Astrocyte of the hippocampus (primary cell): ENCODE data around the gene ERCC6L2.
A peak's percentile ranks its signal among the peaks of the same experiment; 100 is the strongest.

Experiments
- DNase-seq: peaks from one replicate; pipeline ENCODE4 v3.0.0; 2011; ENCODE audit warnings: low read depth, low spot score

The ERCC6L2 gene, protein sequence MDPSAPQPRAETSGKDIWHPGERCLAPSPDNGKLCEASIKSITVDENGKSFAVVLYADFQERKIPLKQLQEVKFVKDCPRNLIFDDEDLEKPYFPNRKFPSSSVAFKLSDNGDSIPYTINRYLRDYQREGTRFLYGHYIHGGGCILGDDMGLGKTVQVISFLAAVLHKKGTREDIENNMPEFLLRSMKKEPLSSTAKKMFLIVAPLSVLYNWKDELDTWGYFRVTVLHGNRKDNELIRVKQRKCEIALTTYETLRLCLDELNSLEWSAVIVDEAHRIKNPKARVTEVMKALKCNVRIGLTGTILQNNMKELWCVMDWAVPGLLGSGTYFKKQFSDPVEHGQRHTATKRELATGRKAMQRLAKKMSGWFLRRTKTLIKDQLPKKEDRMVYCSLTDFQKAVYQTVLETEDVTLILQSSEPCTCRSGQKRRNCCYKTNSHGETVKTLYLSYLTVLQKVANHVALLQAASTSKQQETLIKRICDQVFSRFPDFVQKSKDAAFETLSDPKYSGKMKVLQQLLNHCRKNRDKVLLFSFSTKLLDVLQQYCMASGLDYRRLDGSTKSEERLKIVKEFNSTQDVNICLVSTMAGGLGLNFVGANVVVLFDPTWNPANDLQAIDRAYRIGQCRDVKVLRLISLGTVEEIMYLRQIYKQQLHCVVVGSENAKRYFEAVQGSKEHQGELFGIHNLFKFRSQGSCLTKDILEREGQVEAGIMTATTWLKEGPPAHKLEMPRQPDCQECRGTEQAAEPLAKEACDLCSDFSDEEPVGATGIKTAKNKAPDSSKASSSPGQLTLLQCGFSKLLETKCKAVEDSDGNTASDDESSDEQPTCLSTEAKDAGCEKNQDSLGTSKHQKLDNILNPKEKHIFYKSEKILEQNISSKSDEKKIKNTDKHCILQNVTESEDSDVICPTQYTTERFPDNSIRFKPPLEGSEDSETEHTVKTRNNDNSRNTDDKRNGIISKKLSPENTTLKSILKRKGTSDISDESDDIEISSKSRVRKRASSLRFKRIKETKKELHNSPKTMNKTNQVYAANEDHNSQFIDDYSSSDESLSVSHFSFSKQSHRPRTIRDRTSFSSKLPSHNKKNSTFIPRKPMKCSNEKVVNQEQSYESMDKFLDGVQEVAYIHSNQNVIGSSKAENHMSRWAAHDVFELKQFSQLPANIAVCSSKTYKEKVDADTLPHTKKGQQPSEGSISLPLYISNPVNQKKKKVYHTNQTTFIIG (N-terminal part only)

DNA sequence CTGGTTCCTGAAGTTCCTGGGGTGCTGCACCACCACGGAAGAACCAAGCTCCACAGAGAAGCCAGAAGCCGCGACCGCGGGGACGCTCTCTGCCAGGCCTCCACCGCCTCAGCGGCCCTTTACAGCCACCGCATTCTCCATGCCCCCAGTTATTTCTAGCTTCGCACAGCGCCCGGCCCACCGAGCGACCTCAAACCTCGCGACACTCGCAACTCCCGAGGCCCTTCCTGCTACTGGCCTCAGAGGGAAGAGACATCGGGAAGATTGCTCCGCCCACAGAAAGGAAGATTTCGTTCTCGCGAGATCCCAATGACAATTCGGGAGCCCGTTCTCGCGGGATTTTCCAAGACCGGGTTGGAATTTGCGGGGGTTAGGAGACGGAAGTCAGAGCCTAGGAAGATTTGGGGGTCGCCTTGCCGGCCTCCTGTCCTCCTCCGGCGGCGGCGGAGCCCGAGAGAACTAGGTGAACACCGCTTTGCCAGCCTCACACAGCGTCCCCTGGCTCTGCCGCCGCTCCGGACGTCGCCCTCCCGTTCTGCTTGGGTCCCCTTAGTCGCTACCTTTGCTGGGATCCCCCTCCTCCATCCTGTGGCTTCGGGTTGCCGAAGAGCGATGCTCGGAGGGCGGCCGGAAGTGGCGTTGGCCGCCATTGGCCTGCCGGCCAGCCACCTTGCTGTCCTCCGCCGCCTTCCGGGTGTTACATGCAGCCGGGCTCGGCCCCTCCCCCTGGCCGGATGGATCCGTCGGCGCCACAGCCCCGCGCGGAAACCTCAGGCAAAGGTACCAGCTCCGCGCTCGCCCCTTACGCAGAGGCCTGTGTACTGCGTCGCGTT lies at the start of gene ERCC6L2:
Gene ERCC6L2, plus strand, starts transcription at position 387 of the 833 bp plus-strand sequence. Its CDS starts 348 bp downstream, at position 735.
- peak; percentile 99 for DNase-seq

DNA sequence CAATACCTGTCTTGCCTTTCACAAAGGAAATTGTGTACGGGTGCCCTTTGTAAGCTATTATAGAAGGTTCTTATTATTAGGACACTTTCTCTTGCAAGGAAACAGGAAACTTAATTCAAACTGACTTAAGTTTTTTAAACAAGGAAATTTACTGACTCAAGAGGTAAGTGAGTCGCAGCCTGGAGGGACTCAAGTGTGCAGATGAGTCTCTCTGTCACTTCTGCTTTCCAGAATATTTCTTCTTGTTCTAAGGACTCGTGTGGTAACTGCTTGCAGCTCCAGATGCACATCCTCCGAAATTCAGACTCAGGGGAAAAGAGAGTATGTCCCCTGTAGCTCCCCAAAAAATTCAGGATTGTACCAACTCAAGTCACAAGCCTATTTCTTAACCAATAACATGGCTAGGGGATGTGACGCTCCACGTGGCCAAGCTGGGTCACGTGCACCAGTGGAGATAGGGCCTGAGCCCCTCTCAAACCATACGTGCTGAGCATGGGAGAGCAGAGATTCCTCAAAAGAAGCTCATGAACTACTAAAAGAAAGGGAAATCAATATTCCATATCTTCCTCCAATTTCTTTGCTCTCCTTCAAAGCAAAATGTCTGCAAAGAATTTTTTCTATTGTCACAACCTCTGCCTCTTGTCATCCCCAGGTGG lies 49.2 kb upstream of the ERCC6L2 start:
- no peak for DNase-seq

GRCh38 chr9:95830768-95831167 lies 44.7 kb upstream of the ERCC6L2 start:
- DNase-seq: no peak

- DNase-seq: no peak
Observed at GRCh38 chr9:95831810-95832209, 43.7 kb upstream of the ERCC6L2 start.

DNA sequence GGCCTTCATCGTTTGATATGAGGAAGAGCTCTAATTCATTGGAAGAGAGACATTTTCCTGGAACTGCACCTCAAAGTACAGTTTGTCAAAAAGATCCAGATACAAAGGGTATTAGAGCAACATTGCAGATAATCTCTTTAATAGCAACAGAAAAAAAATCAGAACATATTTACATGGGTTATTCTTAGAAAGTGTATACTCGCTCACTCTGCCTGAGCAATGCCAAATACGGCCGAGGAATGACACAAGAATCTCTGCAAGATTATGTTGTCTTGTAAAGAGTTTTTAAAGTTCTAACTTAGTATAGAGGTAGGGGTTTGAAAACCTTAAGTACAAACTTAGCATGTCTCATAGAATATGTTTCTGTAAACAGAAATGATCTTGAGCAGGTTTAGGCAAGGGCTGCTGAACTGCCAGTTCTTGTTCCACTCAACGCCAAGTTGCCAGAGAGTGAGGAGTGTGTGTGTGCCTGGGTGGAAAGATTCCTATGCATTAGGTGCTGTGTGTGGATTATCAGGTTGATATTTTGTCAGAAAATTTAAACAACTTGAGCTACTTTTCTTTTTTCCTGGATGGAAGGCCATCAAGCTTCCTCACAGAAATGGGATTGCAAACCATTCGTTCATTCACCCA lies 41.8 kb upstream of the ERCC6L2 start:
- no peak for DNase-seq

- peak; percentile 79 for DNase-seq
Observed at GRCh38 chr9:95834281-95834907, 41.1 kb upstream of the ERCC6L2 start.

DNA sequence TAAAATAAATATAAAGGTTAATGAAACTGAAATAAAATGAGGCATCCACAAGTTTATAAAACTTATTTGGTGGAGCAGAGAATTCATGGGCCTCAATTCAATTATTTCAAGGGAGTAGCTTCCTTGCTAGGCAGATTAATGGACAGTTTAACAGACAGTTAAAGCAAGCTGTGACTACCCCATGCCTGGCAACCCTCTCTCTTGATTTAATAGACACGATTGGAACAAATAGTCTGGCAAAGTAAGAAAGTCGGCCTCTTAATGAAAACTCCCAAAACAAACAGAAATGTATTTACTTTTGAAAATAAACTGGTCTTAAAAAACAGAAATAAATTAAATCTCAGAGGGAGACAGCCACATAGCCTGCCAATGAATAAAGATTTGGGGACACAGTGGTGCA lies 40.1 kb upstream of the ERCC6L2 start:
- no peak for DNase-seq

DNA sequence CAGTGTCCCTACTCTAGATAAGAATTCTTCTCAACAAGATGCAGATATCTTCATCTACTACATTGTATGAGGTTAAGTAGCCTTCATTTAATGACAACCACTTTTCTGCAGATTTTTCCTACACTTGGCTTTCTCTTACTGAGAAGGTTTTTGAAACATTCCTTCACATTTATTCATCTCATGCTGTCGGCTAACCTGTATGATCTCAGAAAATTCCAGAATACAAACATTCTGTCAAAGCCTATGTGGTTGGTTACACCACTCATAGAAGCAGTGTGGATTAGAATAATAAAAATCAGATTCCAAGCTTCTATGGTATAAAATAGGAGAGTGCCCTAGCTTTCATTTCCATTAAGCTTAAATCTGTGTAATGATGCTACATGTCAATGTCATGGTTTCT lies 39.4 kb upstream of the ERCC6L2 start:
- peak; percentile 75 for DNase-seq

DNA sequence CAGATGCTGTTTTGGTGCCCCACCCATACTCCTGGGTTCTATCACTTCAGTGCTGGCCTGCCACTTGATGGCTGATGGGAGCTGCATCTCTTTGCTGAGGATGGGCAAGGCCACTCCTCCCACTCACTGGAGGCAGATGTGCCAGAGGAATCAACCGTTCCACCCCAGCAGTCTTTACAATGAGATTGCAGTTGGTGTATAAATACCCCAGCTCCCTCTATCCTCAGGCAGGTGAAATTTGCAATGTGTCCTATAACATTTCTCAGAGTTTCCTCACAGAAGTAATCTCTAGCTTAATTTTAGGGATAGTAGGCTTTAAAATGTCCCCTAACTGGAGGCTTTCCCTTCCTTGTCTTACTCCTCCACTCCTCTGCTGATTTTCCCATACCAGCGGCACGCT lies 36.5 kb upstream of the ERCC6L2 start:
- DNase-seq: no peak

- no peak for DNase-seq
Observed at GRCh38 chr9:95840074-95840473, 35.4 kb upstream of the ERCC6L2 start.

DNA sequence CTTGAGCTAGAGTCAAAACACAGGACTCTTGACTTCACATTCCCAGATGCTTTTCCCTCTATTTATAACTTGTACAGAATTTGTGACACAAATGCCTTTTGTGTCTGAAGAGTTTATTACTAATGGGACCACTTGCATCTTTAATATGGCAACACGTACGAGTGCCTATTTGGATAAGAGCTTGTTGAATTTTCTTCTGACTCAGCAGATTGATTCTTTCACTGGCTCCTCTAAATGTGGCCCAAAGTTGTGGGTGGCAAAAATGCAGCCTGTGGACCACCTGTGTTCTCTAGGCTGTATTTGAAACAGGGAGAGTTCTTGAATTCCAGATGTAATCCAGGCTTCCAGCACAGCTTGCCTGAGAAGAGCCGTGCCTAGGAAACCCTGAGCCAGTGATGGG lies 34.1 kb upstream of the ERCC6L2 start:
- DNase-seq: no peak

GRCh38 chr9:95845751-95846150 lies 29.7 kb upstream of the ERCC6L2 start:
- no peak for DNase-seq

DNA sequence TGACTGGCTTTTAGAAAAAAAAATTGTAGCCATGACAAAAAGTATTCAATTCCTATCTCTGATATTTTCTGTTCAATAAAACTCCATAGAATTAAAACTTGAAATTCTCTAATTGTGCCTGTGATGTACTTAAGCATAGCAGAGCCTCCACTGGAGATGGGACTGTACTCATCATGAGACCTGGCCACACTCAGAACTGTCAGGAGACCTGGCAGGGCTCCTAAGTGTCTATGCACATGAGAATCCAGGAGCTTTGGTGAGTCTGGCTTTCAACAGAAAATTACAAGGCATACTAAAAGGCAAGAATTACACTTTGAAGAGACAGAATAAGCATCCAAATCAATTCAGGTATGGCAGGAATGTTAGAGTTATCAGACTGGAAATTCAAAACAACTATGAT lies 26.7 kb upstream of the ERCC6L2 start:
- DNase-seq: no peak

DNA sequence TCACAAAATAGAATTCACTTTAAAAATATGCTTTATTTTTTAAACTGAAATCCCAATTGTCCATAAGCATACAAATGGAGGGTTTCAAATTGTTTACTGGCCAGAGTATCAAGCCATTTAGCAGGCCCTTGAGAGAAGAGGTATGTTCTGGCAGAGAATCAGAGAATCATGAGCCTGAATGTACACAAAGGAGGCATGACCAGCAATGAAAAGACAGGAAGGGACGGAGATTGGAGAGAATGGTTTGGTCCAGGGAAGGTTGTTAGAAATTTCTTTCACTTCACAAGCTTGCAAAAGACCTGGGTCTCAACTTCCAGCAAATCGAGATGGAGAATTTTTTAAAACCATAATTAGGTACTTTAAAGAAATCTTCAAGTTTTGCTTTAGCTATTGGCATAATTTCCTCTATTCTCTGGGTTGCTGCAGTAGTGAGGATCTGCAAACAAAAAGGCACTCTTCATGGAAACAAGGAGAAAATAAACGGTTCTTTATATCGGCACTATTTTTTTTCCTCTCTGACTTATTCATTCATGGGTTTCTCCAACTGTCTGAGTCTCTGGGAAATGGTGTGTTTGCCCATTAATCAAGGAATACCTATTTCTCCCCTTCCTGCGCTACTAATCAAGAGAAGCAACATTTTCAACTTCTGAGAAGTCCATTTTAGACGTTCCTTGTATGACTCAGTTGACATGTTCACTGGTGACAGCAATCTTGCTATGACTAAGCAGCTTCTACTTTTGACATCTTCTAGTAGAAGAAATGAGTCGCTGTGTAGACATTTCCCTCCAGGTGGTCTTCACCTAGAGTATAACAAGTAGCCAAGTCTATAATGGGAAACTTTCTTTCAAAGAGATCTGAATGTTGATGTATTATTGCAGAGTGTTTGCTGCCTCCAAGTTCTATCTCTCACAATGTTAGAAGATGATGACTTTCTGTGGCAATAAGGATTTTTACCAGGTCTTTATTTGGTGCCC lies 23.1 kb upstream of the ERCC6L2 start:
- DNase-seq: peak; percentile 29

GRCh38 chr9:95854386-95855020 lies 21.0 kb upstream of the ERCC6L2 start:
- DNase-seq: peak; percentile 54

DNA sequence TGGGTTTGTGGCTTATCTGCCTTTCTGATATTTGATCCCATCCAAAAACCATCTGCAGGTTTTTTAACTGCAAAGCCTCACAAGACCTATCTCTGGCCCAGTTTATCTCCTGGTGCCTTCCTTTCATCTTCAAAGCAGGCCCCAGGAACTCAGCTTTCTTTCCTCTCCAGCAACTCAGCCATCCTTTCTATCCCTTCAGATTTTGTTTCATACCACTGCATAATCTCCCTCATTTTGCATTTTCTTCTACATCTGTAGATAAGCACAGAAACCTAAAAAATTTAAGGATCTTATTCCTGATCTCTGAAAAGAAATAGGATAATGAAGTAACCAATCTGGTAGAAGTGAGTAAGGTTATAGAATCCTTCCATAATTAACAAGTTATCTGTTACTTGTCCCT lies 19.5 kb upstream of the ERCC6L2 start:
- no peak for DNase-seq

DNA sequence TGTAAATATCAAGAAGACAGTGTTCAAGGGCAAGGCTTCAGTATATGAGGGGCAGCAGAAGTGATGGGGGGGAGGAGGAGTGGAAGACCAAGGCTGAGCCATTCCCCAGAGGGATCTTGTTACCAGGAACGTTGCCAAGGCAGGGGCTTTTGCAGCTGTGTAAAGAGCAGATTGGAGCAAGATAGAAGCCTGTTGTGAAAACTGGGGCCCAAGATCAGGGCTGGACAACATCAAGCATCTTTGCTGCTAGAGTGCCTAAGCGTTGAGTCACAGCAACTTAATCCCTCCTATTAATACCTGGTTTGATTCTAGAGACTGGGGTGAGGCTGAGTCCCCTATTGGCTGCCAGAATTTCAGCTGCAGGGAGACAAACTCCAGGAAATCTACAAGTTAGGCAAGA lies 18.4 kb upstream of the ERCC6L2 start:
- peak; percentile 45 for DNase-seq

- DNase-seq: no peak
Observed at GRCh38 chr9:95857896-95858295, 17.6 kb upstream of the ERCC6L2 start.
